Urinary bladder (tissue), 4 donors: ENCODE results near the gene PDE4D. TPM values are rescaled to one million over a fixed set of nuclear protein-coding genes. Genes with fewer than 3 reads are reported as not detected.
"Not testable (repeated sequence)": the region's sequence is repeated elsewhere in the genome, so short reads cannot be mapped to it uniquely, and the experiment has no call there.

ENCODE experiments used
- DNase-seq: peaks from one replicate; pipeline ENCODE4 v3.0.0-alpha.2; 2015; ENCODE audit errors: extremely low spot score
- H3K27ac ChIP-seq: one replicate; pipeline ENCODE4 v1.5.1; 2013; ENCODE audit warnings: low read depth, mild to moderate bottlenecking, moderate library complexity
- H3K36me3 ChIP-seq: one replicate; pipeline ENCODE4 v1.6.1; 2013; ENCODE audit warnings: mild to moderate bottlenecking, moderate library complexity; ENCODE audit not compliant: insufficient read depth
- H3K4me1 ChIP-seq: one replicate; pipeline ENCODE4 v1.6.1; 2013; ENCODE audit warnings: mild to moderate bottlenecking, moderate library complexity; ENCODE audit not compliant: insufficient read depth
- H3K4me3 ChIP-seq: one replicate; pipeline ENCODE4 v1.5.1; 2013; ENCODE audit warnings: low read depth, low read length
- WGBS: extraction: QIAGEN DNeasy Blood & Tissue Kit; methylation state at CpG from one replicate; pipeline ENCODE4 v1.1.7; 2013; 5-methylcytosine and 5-hydroxymethylcytosine counted together
- polyA plus RNA-seq: library from polyadenylated mRNA; stranded (reverse); fragments of 200-250 nt; gene quantifications from one replicate; pipeline ENCODE4 v1.2.3, GENCODE V29; 2013
- total RNA-seq: library from RNA; depleted of rRNA; stranded (reverse); fragments of >200 nt; gene quantifications from one replicate; pipeline ENCODE4 v1.2.3, GENCODE V29; 2014
- donor health status: healthy with polysubstance abuse.
- donor health status: healthy.

Gene PDE4D
- total and polyA plus RNA-seq, 2 donors = 27.3 to 253 TPM

GRCh38 chr5:59573509-59573908 lies 320.0 kb downstream of the PDE4D start:
- DNase-seq, H3K4me1 ChIP-seq, H3K36me3 ChIP-seq, H3K4me3 ChIP-seq, H3K27ac ChIP-seq: not testable (repeated sequence)
- WGBS = 96% methylated on average over 5 of the region's 5 CpGs

- no peak for DNase-seq
- no peak overlapping the region for H3K4me3 ChIP-seq
- no peaks in the 10 kb centered on the region for H3K4me1 ChIP-seq
- no peak overlapping the region for H3K27ac ChIP-seq
- 94% methylated on average over 3 of the region's 3 CpGs for WGBS
- H3K36me3 ChIP-seq = no peaks in the 10 kb centered on the region
Observed at GRCh38 chr5:59571067-59571466, 322.5 kb downstream of the PDE4D start.

- WGBS = 56% methylated on average over 3 of the region's 3 CpGs
- Histone ChIP-seq H3K36me3 (no peaks in the 10 kb centered on the region), H3K27ac (no peak overlapping the region), H3K4me3 (no peak overlapping the region), H3K4me1 (no peaks in the 10 kb centered on the region)
- no peak for DNase-seq
Observed at GRCh38 chr5:59569608-59570334, 323.8 kb downstream of the PDE4D start.

GRCh38 chr5:59569158-59569557 lies 324.4 kb downstream of the PDE4D start:
- no peaks in the 10 kb centered on the region for H3K36me3 ChIP-seq
- H3K4me3 ChIP-seq = no peak overlapping the region
- WGBS = 93% methylated on average over 4 of the region's 4 CpGs
- H3K27ac ChIP-seq = no peak overlapping the region
- no peak for DNase-seq
- no peaks in the 10 kb centered on the region for H3K4me1 ChIP-seq

GRCh38 chr5:59568161-59568560 lies 325.4 kb downstream of the PDE4D start:
- H3K4me1 ChIP-seq = no peaks in the 10 kb centered on the region
- WGBS = 77% methylated on average over 2 of the region's 2 CpGs
- no peak for DNase-seq
- no peak overlapping the region for H3K4me3 ChIP-seq
- H3K36me3 ChIP-seq = no peaks in the 10 kb centered on the region
- no peak overlapping the region for H3K27ac ChIP-seq

GRCh38 chr5:59565551-59565950 lies 328.0 kb downstream of the PDE4D start:
- H3K36me3 ChIP-seq = no peaks in the 10 kb centered on the region
- DNase-seq = no peak
- no peak overlapping the region for H3K27ac ChIP-seq
- 96% methylated on average over 2 of the region's 2 CpGs for WGBS
- H3K4me1 ChIP-seq = no peaks in the 10 kb centered on the region
- H3K4me3 ChIP-seq = no peak overlapping the region

GRCh38 chr5:59564895-59565294 lies 328.6 kb downstream of the PDE4D start:
- 100% methylated on average over 1 of the region's 1 CpG for WGBS
- Histone ChIP-seq H3K27ac (no peak overlapping the region), H3K4me1 (no peaks in the 10 kb centered on the region), H3K4me3 (no peak overlapping the region), H3K36me3 (no peaks in the 10 kb centered on the region)
- DNase-seq = no peak

GRCh38 chr5:59562756-59563389 lies 330.7 kb downstream of the PDE4D start:
- no peak overlapping the region for H3K27ac ChIP-seq
- no peaks in the 10 kb centered on the region for H3K36me3 ChIP-seq
- WGBS = 32% methylated on average over 3 of the region's 3 CpGs
- no peak overlapping the region for H3K4me3 ChIP-seq
- no peak for DNase-seq
- H3K4me1 ChIP-seq = no peaks in the 10 kb centered on the region

- Histone ChIP-seq H3K36me3 (no peaks in the 10 kb centered on the region), H3K27ac (no peak overlapping the region), H3K4me3 (no peak overlapping the region), H3K4me1 (no peaks in the 10 kb centered on the region)
- no peak for DNase-seq
- 62% methylated on average over 2 of the region's 2 CpGs for WGBS
Observed at GRCh38 chr5:59560553-59560952, 333.0 kb downstream of the PDE4D start.

GRCh38 chr5:59559847-59560246 lies 333.7 kb downstream of the PDE4D start:
- 87% methylated on average over 4 of the region's 4 CpGs for WGBS
- Histone ChIP-seq H3K4me3 (no peak overlapping the region), H3K36me3 (no peaks in the 10 kb centered on the region), H3K4me1 (no peaks in the 10 kb centered on the region), H3K27ac (no peak overlapping the region)
- DNase-seq = no peak

- Histone ChIP-seq H3K4me3 (no peak overlapping the region), H3K4me1 (no peaks in the 10 kb centered on the region), H3K27ac (no peak overlapping the region), H3K36me3 (no peaks in the 10 kb centered on the region)
- WGBS = 61% methylated on average over 3 of the region's 3 CpGs
- no peak for DNase-seq
Observed at GRCh38 chr5:59559323-59559722, 334.2 kb downstream of the PDE4D start.

- H3K4me1 ChIP-seq = no peaks in the 10 kb centered on the region
- no peaks in the 10 kb centered on the region for H3K36me3 ChIP-seq
- DNase-seq = no peak
- no peak overlapping the region for H3K4me3 ChIP-seq
- 90% methylated on average over 1 of the region's 1 CpG for WGBS
- no peak overlapping the region for H3K27ac ChIP-seq
Observed at GRCh38 chr5:59558501-59558900, 335.0 kb downstream of the PDE4D start.

- no peak for DNase-seq
- Histone ChIP-seq H3K4me1 (no peaks in the 10 kb centered on the region), H3K36me3 (no peaks in the 10 kb centered on the region), H3K27ac (no peak overlapping the region), H3K4me3 (no peak overlapping the region)
Observed at GRCh38 chr5:59557572-59557971, 336.0 kb downstream of the PDE4D start.

GRCh38 chr5:59555596-59555995 lies 337.9 kb downstream of the PDE4D start:
- no peaks in the 10 kb centered on the region for H3K4me1 ChIP-seq
- H3K36me3 ChIP-seq = no peaks in the 10 kb centered on the region
- WGBS = 94% methylated on average over 3 of the region's 3 CpGs
- H3K4me3 ChIP-seq = no peak overlapping the region
- DNase-seq = no peak
- H3K27ac ChIP-seq = no peak overlapping the region
